GM21526 (cell line): ENCODE measurements around the gene HPX.
A peak's percentile ranks its signal among the peaks of the same experiment; 100 is the strongest.

Experiments
- ATAC-seq: cut with Tn5 transposase; IDR thresholded peaks from one replicate; pipeline ENCODE4 v1.9.1; 2021; ENCODE audit warnings: moderate library complexity; ENCODE audit not compliant: unreplicated experiment, low FRiP score

Gene HPX

GRCh38 chr11:6440906-6441358 is at the start of gene HPX:
Gene HPX (minus strand): TSS chr11:6440987. CDS start chr11:6440963, 24 bp downstream.
- ATAC-seq: no peak

GRCh38 chr11:6489306-6489705 is 48.5 kb upstream of the HPX start:
- no peak for ATAC-seq

GRCh38 chr11:6488821-6489220 is 48.0 kb upstream of the HPX start:
- no peak for ATAC-seq

- no peak for ATAC-seq
These were observed 47.6 kb upstream of the HPX start for GRCh38 chr11:6488342-6488741.

- no peak for ATAC-seq
These were observed 46.2 kb upstream of the HPX start for GRCh38 chr11:6486938-6487337.

GRCh38 chr11:6486256-6486655 is 45.5 kb upstream of the HPX start:
- no peak for ATAC-seq

GRCh38 chr11:6485661-6486060 is 44.9 kb upstream of the HPX start:
- no peak for ATAC-seq

GRCh38 chr11:6483015-6483414 is 42.2 kb upstream of the HPX start:
- no peak for ATAC-seq

GRCh38 chr11:6482441-6482840 is 41.7 kb upstream of the HPX start:
- ATAC-seq: no peak

GRCh38 chr11:6481924-6482275 is 41.1 kb upstream of the HPX start:
- peak; percentile 5 for ATAC-seq

GRCh38 chr11:6481012-6481923 is 40.5 kb upstream of the HPX start, which contains the start of the genes ARFIP2 and TIMM10B:
Gene ARFIP2 (minus strand): TSS chr11:6481331. CDS start chr11:6480421, 910 bp downstream.
Gene TIMM10B (plus strand): TSS chr11:6481501. CDS start chr11:6481517, 16 bp downstream.
- peak; percentile 98 for ATAC-seq

GRCh38 chr11:6480299-6480914 is 39.6 kb upstream of the HPX start:
- ATAC-seq: no peak

- no peak for ATAC-seq
These were observed 35.8 kb upstream of the HPX start for GRCh38 chr11:6476571-6476970.

GRCh38 chr11:6475936-6476335 is 35.1 kb upstream of the HPX start:
- ATAC-seq: no peak

- no peak for ATAC-seq
These were observed 34.2 kb upstream of the HPX start for GRCh38 chr11:6474806-6475500.

GRCh38 chr11:6474413-6474792 is 33.6 kb upstream of the HPX start:
- no peak for ATAC-seq

- peak; percentile 59 for ATAC-seq
These were observed 32.9 kb upstream of the HPX start, which contains the start of gene TRIM3 for GRCh38 chr11:6473451-6474412. Gene TRIM3 (minus strand): TSS chr11:6473941. CDS start chr11:6465695, 8,246 bp downstream.

- no peak for ATAC-seq
These were observed 32.1 kb upstream of the HPX start for GRCh38 chr11:6472934-6473333.

GRCh38 chr11:6469599-6469998 is 28.8 kb upstream of the HPX start:
- ATAC-seq: no peak
